Hepatocyte (in vitro differentiated cells): ENCODE data around the gene CREB5.

Experiments
- EZH2 ChIP-seq: fragments of 200-600 bp; sonication (generic); IDR thresholded peaks from 2 replicates; pipeline ENCODE4 v1.6.1; 2016; ENCODE audit warnings: antibody characterized with exemption, mild to moderate bottlenecking, borderline replicate concordance
- TF ChIP-seq, protein P1 (sequence below): fragments of 200-600 bp; sonication (generic); IDR thresholded peaks from 2 replicates; pipeline ENCODE4 v1.5.1; 2016; ENCODE audit warnings: antibody characterized with exemption, mild to moderate bottlenecking; ENCODE audit not compliant: poor library complexity

DNA sequence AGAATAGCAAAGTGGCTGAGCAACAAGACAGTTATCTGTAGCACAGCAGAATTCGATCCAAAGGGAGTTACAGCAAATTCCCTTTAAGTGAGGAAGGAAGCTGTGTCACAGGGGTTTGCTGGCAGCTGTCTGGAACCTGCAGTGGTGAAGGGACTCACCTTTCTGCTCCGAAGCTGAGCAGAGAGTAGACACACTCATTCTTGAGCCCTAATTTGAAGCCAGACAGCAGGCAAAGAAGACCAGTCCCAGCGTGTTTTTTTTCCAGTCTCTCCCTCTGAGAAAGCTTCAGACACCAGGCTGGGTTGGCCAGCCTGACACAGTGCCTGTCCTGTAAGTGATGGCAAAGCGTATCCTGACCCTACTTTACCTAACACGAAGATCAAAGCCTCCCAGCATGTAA, 335.1 kb downstream of the CREB5 start:
- TF ChIP-seq, protein P1, sequence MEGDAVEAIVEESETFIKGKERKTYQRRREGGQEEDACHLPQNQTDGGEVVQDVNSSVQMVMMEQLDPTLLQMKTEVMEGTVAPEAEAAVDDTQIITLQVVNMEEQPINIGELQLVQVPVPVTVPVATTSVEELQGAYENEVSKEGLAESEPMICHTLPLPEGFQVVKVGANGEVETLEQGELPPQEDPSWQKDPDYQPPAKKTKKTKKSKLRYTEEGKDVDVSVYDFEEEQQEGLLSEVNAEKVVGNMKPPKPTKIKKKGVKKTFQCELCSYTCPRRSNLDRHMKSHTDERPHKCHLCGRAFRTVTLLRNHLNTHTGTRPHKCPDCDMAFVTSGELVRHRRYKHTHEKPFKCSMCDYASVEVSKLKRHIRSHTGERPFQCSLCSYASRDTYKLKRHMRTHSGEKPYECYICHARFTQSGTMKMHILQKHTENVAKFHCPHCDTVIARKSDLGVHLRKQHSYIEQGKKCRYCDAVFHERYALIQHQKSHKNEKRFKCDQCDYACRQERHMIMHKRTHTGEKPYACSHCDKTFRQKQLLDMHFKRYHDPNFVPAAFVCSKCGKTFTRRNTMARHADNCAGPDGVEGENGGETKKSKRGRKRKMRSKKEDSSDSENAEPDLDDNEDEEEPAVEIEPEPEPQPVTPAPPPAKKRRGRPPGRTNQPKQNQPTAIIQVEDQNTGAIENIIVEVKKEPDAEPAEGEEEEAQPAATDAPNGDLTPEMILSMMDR: no peak
- TF ChIP-seq EZH2: no peak
